ENCODE measurements around the gene HDAC11.

Gene HDAC11

GRCh38 chr3:13473020-13473419, 7.1 kb upstream of the HDAC11 start:
- Histone ChIP-seq H3K36me3 (ENCODE audit: insufficient read depth, low read length) (no peaks in the 10 kb centered on the region), H3K9me3 (replicated peaks; ENCODE audit: low read length) (no peaks in the 10 kb centered on the region), H3K4me3 (ENCODE audit: low read length) (no peak overlapping the region), H3K4me1 (ENCODE audit: control insufficient read depth, insufficient read depth, low read length) (no peaks in the 10 kb centered on the region), H3K4me2 (ENCODE audit: low read length) (no peak overlapping the region), H3K27me3 (ENCODE audit: control insufficient read depth, insufficient read depth, low read length) (peaks cover 21% of the 10 kb centered on the region), H3K9ac (ENCODE audit: low read depth, low read length) (no peak overlapping the region)

- H3K4me3 ChIP-seq (ENCODE audit: low read length), result no peak overlapping the region
- no peaks in the 10 kb centered on the region for H3K9me3 ChIP-seq (replicated peaks; ENCODE audit: low read length)
- peaks cover 17% of the 10 kb centered on the region for H3K27me3 ChIP-seq (ENCODE audit: control insufficient read depth, insufficient read depth, low read length)
- peaks cover 2% of the 10 kb centered on the region for H3K4me1 ChIP-seq (ENCODE audit: control insufficient read depth, insufficient read depth, low read length)
- no peak overlapping the region for H3K9ac ChIP-seq (ENCODE audit: low read depth, low read length)
- no peaks in the 10 kb centered on the region for H3K36me3 ChIP-seq (ENCODE audit: insufficient read depth, low read length)
- no peak overlapping the region for H3K4me2 ChIP-seq (ENCODE audit: low read length)
Observed at GRCh38 chr3:13474021-13474420, 6.1 kb upstream of the HDAC11 start.

GRCh38 chr3:13474776-13475303, 5.3 kb upstream of the HDAC11 start:
- Histone ChIP-seq H3K36me3 (ENCODE audit: insufficient read depth, low read length) (no peaks in the 10 kb centered on the region), H3K27me3 (ENCODE audit: control insufficient read depth, insufficient read depth, low read length) (peaks cover 17% of the 10 kb centered on the region), H3K9ac (ENCODE audit: low read depth, low read length) (no peak overlapping the region), H3K4me1 (ENCODE audit: control insufficient read depth, insufficient read depth, low read length) (peaks cover 8% of the 10 kb centered on the region), H3K4me3 (ENCODE audit: low read length) (no peak overlapping the region), H3K4me2 (ENCODE audit: low read length) (no peak overlapping the region), H3K9me3 (replicated peaks; ENCODE audit: low read length) (no peaks in the 10 kb centered on the region)

- Histone ChIP-seq H3K36me3 (ENCODE audit: insufficient read depth, low read length) (no peaks in the 10 kb centered on the region), H3K27me3 (ENCODE audit: control insufficient read depth, insufficient read depth, low read length) (peaks cover 13% of the 10 kb centered on the region), H3K4me2 (ENCODE audit: low read length) (no peak overlapping the region), H3K9ac (ENCODE audit: low read depth, low read length) (no peak overlapping the region), H3K4me1 (ENCODE audit: control insufficient read depth, insufficient read depth, low read length) (peaks cover 13% of the 10 kb centered on the region), H3K4me3 (ENCODE audit: low read length) (no peak overlapping the region), H3K9me3 (replicated peaks; ENCODE audit: low read length) (no peaks in the 10 kb centered on the region)
Observed at GRCh38 chr3:13475871-13476590, 4.1 kb upstream of the HDAC11 start.

GRCh38 chr3:13477943-13478342, 2.2 kb upstream of the HDAC11 start:
- H3K9ac ChIP-seq (ENCODE audit: low read depth, low read length), result no peak overlapping the region

GRCh38 chr3:13479332-13479581, 849 bp upstream of the HDAC11 start:
- Histone ChIP-seq H3K9me3 (replicated peaks; ENCODE audit: low read length) (no peaks in the 10 kb centered on the region), H3K4me2 (ENCODE audit: low read length) (peak overlapping the region; percentile 90), H3K9ac (ENCODE audit: low read depth, low read length) (peak overlapping the region; percentile 91)

More at GRCh38 chr3:13477943-13478342, 2.2 kb upstream of the HDAC11 start:
- H3K4me2 ChIP-seq (ENCODE audit: low read length), result no peak overlapping the region
- peaks cover 9% of the 10 kb centered on the region for H3K27me3 ChIP-seq (ENCODE audit: control insufficient read depth, insufficient read depth, low read length)
- H3K36me3 ChIP-seq (ENCODE audit: insufficient read depth, low read length), result no peaks in the 10 kb centered on the region
- no peaks in the 10 kb centered on the region for H3K9me3 ChIP-seq (replicated peaks; ENCODE audit: low read length)
- peaks cover 14% of the 10 kb centered on the region for H3K4me1 ChIP-seq (ENCODE audit: control insufficient read depth, insufficient read depth, low read length)
- no peak overlapping the region for H3K4me3 ChIP-seq (ENCODE audit: low read length)

GRCh38 chr3:13480340-13481318, 523 bp downstream of the HDAC11 start:
- peak overlapping the region; percentile 100 for H3K4me2 ChIP-seq (ENCODE audit: low read length)
- peaks cover 23% of the 10 kb centered on the region for H3K4me1 ChIP-seq (ENCODE audit: control insufficient read depth, insufficient read depth, low read length)
- H3K36me3 ChIP-seq (ENCODE audit: insufficient read depth, low read length), result no peaks in the 10 kb centered on the region
- no peaks in the 10 kb centered on the region for H3K9me3 ChIP-seq (replicated peaks; ENCODE audit: low read length)
- no peaks in the 10 kb centered on the region for H3K27me3 ChIP-seq (ENCODE audit: control insufficient read depth, insufficient read depth, low read length)
- H3K4me3 ChIP-seq (ENCODE audit: low read length), result peak overlapping the region; percentile 92
- peak overlapping the region; percentile 86 for H3K9ac ChIP-seq (ENCODE audit: low read depth, low read length)

More at GRCh38 chr3:13479332-13479581, 849 bp upstream of the HDAC11 start:
- Histone ChIP-seq H3K4me1 (ENCODE audit: control insufficient read depth, insufficient read depth, low read length) (peaks cover 14% of the 10 kb centered on the region), H3K4me3 (ENCODE audit: low read length) (peak overlapping the region; percentile 92), H3K36me3 (ENCODE audit: insufficient read depth, low read length) (no peaks in the 10 kb centered on the region), H3K27me3 (ENCODE audit: control insufficient read depth, insufficient read depth, low read length) (peaks cover 5% of the 10 kb centered on the region)

GRCh38 chr3:13482106-13482690, 2.1 kb downstream of the HDAC11 start:
- no peak overlapping the region for H3K4me2 ChIP-seq (ENCODE audit: low read length)
- no peaks in the 10 kb centered on the region for H3K36me3 ChIP-seq (ENCODE audit: insufficient read depth, low read length)
- no peaks in the 10 kb centered on the region for H3K9me3 ChIP-seq (replicated peaks; ENCODE audit: low read length)
- H3K9ac ChIP-seq (ENCODE audit: low read depth, low read length), result no peak overlapping the region
- no peaks in the 10 kb centered on the region for H3K27me3 ChIP-seq (ENCODE audit: control insufficient read depth, insufficient read depth, low read length)
- no peak overlapping the region for H3K4me3 ChIP-seq (ENCODE audit: low read length)
- H3K4me1 ChIP-seq (ENCODE audit: control insufficient read depth, insufficient read depth, low read length), result peaks cover 23% of the 10 kb centered on the region

- Histone ChIP-seq H3K4me3 (ENCODE audit: low read length) (no peak overlapping the region), H3K9me3 (replicated peaks; ENCODE audit: low read length) (no peaks in the 10 kb centered on the region), H3K36me3 (ENCODE audit: insufficient read depth, low read length) (no peaks in the 10 kb centered on the region), H3K4me2 (ENCODE audit: low read length) (no peak overlapping the region), H3K27me3 (ENCODE audit: control insufficient read depth, insufficient read depth, low read length) (no peaks in the 10 kb centered on the region), H3K4me1 (ENCODE audit: control insufficient read depth, insufficient read depth, low read length) (peaks cover 23% of the 10 kb centered on the region), H3K9ac (ENCODE audit: low read depth, low read length) (no peak overlapping the region)
Observed at GRCh38 chr3:13483286-13483685, 3.2 kb downstream of the HDAC11 start.

GRCh38 chr3:13483988-13484695, 4.0 kb downstream of the HDAC11 start:
- H3K27me3 ChIP-seq (ENCODE audit: control insufficient read depth, insufficient read depth, low read length), result no peaks in the 10 kb centered on the region
- H3K9ac ChIP-seq (ENCODE audit: low read depth, low read length), result no peak overlapping the region
- no peak overlapping the region for H3K4me2 ChIP-seq (ENCODE audit: low read length)
- H3K4me1 ChIP-seq (ENCODE audit: control insufficient read depth, insufficient read depth, low read length), result peaks cover 20% of the 10 kb centered on the region
- H3K9me3 ChIP-seq (replicated peaks; ENCODE audit: low read length), result no peaks in the 10 kb centered on the region
- H3K4me3 ChIP-seq (ENCODE audit: low read length), result no peak overlapping the region
- no peaks in the 10 kb centered on the region for H3K36me3 ChIP-seq (ENCODE audit: insufficient read depth, low read length)
